Immature natural killer cell (primary cell): ENCODE measurements around the gene LBX1. TPM values are rescaled to one million over a fixed set of nuclear protein-coding genes. Genes with fewer than 3 reads are reported as not detected.

Source experiments
- DNase-seq, 3 donors: peaks; one replicate each; pipeline ENCODE4 v3.0.0; 2022; ENCODE audit warnings: mixed read lengths in 1 of 3
- H3K27ac Mint-ChIP-seq, 6 donors: one replicate each; pipeline ENCODE4 v1.8.0; 2020; ENCODE audit warnings: mixed read lengths in 6 of 6, mild to moderate bottlenecking in 5 of 6, inconsistent platforms in 4 of 6, moderate library complexity in 3 of 6
- H3K27me3 Mint-ChIP-seq, 3 donors: one replicate each; pipeline ENCODE4 v1.8.0; 2020 to 2021; ENCODE audit warnings: low read depth in 3 of 3, mild to moderate bottlenecking in 3 of 3, mixed read lengths in 3 of 3, moderate library complexity in 3 of 3, inconsistent platforms in 1 of 3
- H3K36me3 Mint-ChIP-seq, 3 donors: one replicate each; pipeline ENCODE4 v1.8.0; 2020; ENCODE audit warnings: mixed read lengths in 3 of 3, inconsistent platforms in 2 of 3, mild to moderate bottlenecking in 2 of 3
- H3K4me1 Mint-ChIP-seq, 2 donors: one replicate each; pipeline ENCODE4 v1.8.0; 2020; ENCODE audit warnings: inconsistent platforms in 2 of 2, mild to moderate bottlenecking in 2 of 2, mixed read lengths in 2 of 2, moderate library complexity in 1 of 2
- H3K4me3 Mint-ChIP-seq, 5 donors: one replicate each; pipeline ENCODE4 v1.8.0; 2020; ENCODE audit warnings: mild to moderate bottlenecking in 5 of 5, mixed read lengths in 5 of 5, inconsistent platforms in 3 of 5, moderate library complexity in 3 of 5
- H3K9me3 Mint-ChIP-seq, 6 donors: one replicate each; pipeline ENCODE4 v1.8.0; 2020; ENCODE audit warnings: mild to moderate bottlenecking in 6 of 6, mixed read lengths in 6 of 6, inconsistent platforms in 4 of 6, moderate library complexity in 3 of 6
- polyA plus RNA-seq, 3 donors: library from polyadenylated mRNA; unstranded; fragments of 300-500 nt; fragmentation: Illumina TruSeq; gene quantifications; one replicate each; pipeline ENCODE4 v1.2.3, GENCODE V29; 2021

LBX1 gene
- polyA plus RNA-seq, 3 donors from 2014 or later: not detected

GRCh38 chr10:101226491-101227428 is 2.5 kb downstream of the LBX1 start:
- H3K4me1 Mint-ChIP-seq: peaks cover 28 to 33% of the 10 kb centered on the region in 2 donors
- H3K27ac Mint-ChIP-seq: no peak overlapping the region
- H3K36me3 Mint-ChIP-seq: peaks cover 0 to 3% (median 0%) of the 10 kb centered on the region in 3 donors
- DNase-seq: no peak
- H3K9me3 Mint-ChIP-seq: peaks cover 0 to 2% (median 0%) of the 10 kb centered on the region in 6 donors
- peaks cover 32 to 39% (median 35%) of the 10 kb centered on the region in 3 donors for H3K27me3 Mint-ChIP-seq
- H3K4me3 Mint-ChIP-seq: peak overlapping the region; percentile 75 to 84 (median 81)

GRCh38 chr10:101225846-101226421 is 3.3 kb downstream of the LBX1 start:
- peaks cover 34 to 47% (median 34%) of the 10 kb centered on the region in 3 donors for H3K27me3 Mint-ChIP-seq
- DNase-seq: no peak
- H3K36me3 Mint-ChIP-seq: peaks cover 0 to 3% (median 0%) of the 10 kb centered on the region in 3 donors
- H3K27ac Mint-ChIP-seq: no peak overlapping the region
- H3K4me1 Mint-ChIP-seq: peaks cover 28 to 33% of the 10 kb centered on the region in 2 donors
- peak overlapping the region; percentile 75 to 84 (median 81) for H3K4me3 Mint-ChIP-seq
- peaks cover 0 to 4% (median 0%) of the 10 kb centered on the region in 6 donors for H3K9me3 Mint-ChIP-seq

GRCh38 chr10:101224910-101225823 is 4.1 kb downstream of the LBX1 start:
- no peak for DNase-seq
- Mint-ChIP-seq H3K27me3 (peaks cover 29 to 45% (median 32%) of the 10 kb centered on the region in 3 donors), H3K9me3 (peaks cover 0 to 4% (median 0%) of the 10 kb centered on the region in 6 donors), H3K4me1 (peaks cover 28 to 33% of the 10 kb centered on the region in 2 donors), H3K27ac (no peak overlapping the region), H3K4me3 (peak overlapping the region; percentile 47 to 83 (median 80)), H3K36me3 (peaks cover 0 to 3% (median 0%) of the 10 kb centered on the region in 3 donors)

DNA sequence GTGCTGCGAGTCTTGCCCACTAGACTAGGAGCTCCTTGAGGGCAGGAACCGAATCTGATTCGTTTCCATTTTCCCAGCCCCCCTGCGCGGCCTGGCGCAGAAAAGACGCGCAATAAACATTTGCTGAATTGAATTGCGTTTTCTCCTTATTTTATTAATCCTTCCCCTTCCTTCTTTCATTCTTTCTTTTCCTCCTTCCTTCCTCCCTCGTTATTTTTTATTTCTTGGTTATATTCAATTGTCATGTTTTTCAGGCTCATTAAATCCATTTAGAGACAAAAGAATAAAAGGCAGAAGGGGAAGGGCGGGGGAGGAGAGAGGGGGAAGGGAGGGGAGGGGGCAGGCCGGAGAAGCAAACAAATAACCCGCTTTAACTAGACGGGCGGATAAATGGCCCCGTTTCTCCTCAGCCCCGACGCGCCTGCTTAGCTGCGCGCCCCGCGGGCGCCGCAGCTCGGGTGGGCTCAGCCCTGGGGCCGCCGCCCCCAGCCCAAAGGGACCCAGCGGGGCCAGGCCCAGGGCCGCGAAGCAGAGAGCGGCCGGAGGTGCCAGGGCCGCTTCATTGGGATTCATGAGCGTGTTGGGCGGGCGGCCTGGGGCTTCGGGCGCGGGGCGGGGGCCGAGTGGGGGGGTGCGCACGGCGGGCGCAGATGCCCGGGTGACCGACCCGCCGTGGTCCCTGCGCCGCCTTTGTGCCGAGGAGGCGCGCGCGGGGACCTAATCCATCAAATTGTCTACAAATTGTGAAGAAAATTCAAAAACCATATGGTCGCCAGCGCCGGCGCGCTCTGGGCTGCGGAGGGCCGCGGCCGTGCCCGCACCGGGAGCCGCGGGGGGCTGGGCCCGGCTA is 5.0 kb downstream of the LBX1 start:
- Mint-ChIP-seq H3K4me3 (no peak overlapping the region), H3K4me1 (peaks cover 28 to 33% of the 10 kb centered on the region in 2 donors), H3K27ac (no peak overlapping the region), H3K27me3 (peaks cover 34 to 52% (median 36%) of the 10 kb centered on the region in 3 donors), H3K9me3 (peaks cover 0 to 4% (median 0%) of the 10 kb centered on the region in 6 donors), H3K36me3 (peaks cover 0 to 3% (median 0%) of the 10 kb centered on the region in 3 donors)
- DNase-seq: no peak

DNA sequence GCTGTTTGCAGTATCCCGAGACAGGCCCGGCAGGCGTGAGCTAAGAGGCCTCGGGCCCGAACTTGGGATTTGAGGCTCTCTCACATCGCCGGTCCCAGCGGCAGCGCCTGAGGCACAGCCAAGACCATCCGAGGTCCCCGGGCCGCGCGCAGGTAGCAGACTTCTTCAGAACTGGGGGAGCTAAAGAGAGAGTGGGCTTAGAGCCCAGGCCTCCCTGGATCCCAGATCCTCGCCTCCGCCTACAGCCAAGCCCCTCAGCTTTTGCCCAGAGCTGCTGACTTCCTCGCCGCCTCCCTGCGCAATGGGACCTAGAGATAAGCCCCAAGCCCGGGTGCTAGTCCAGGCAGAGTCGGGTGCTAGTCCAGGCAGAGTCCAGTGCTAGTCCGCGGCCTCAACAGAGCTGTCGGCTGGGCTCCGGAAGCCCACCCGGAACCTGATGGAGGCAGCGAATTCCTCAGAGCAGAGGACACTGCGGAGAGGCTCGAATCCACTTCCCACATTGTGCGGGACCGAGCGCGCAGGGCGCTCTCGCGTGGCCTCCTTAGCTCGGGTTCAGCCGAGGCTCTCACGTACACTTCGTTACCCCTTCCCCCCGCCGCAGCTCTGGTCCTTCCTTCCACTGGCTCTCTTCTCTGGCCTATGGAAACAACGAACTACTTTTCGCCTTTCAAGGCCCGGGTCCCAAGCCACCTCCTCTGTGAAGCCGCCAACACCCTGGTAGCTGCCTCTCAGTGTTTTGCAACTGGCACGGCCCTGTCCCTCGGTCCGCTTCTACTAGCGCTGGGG is 5.8 kb downstream of the LBX1 start:
- Mint-ChIP-seq H3K9me3 (peaks cover 0 to 4% (median 0%) of the 10 kb centered on the region in 6 donors), H3K4me3 (peak overlapping the region in 1 of 5 donors; percentile 13), H3K27ac (no peak overlapping the region), H3K4me1 (peaks cover 28 to 30% of the 10 kb centered on the region in 2 donors), H3K36me3 (peaks cover 0 to 3% (median 0%) of the 10 kb centered on the region in 3 donors), H3K27me3 (peaks cover 39 to 52% (median 40%) of the 10 kb centered on the region in 3 donors)
- no peak for DNase-seq

DNA sequence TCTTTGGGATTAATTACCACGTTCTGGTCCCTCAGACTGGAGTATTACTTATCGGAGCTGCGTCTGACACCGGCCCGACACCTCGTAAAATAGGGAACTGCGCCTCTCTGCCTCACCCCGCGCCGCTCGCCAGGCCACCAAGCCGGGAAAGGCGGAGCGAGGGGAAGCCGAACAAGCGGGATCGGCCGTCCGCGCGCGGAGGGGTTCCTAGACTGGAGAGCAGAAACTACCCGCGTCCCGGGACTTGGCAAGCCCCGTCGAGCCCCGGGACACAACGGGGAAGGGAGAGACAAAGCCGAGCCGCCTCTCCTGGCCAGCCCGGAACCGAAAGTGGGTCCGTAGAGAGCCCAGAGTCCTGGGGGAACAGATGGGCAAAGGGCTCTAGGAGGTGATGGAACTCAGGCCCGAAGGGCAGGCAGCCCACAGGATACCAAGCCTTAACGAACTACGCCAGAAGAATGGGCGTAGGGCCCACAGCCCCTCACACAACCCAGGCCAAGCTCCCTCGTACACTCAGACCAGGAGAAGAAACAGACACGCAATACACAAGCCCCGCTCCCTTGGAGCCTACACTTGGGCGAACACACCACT is 6.5 kb downstream of the LBX1 start:
- H3K4me3 Mint-ChIP-seq: no peak overlapping the region

DNA sequence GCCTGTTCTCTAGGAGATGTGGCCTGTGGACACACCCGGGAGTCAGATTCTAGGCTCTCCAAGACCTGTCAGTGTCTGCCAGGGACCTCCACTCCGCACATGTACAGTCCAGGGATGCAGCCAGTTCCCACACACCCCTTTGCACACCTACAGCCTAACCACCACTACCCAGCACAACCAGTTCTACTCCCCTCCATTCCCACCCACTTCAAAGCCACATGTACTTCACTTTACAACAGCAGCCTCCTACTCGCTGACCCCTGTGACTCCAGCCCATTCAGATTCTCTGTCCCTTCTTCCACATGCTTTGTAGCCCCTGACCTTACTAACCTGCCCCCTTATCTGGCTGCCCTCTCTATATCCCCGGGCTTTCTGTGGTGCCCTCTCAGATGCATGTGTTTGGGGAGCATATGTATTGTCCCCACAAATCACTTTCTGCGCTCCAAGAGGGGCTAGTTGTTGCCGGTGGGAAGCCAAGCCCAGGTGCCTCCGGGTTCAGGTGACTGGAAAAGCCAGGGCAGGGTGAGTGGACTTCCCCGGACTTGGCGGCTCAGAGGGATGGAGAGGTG is 7.2 kb downstream of the LBX1 start:
- H3K27me3 Mint-ChIP-seq: peaks cover 39 to 56% (median 41%) of the 10 kb centered on the region in 3 donors
- H3K4me1 Mint-ChIP-seq: peaks cover 19 to 22% of the 10 kb centered on the region in 2 donors
- DNase-seq: no peak
- peaks cover 0 to 4% (median 0%) of the 10 kb centered on the region in 6 donors for H3K9me3 Mint-ChIP-seq
- H3K36me3 Mint-ChIP-seq: peaks cover 0 to 3% (median 0%) of the 10 kb centered on the region in 3 donors
- H3K27ac Mint-ChIP-seq: no peak overlapping the region
- H3K4me3 Mint-ChIP-seq: peak overlapping the region in 1 of 5 donors; percentile 5

More for the DNA sequence above, 6.5 kb downstream of the LBX1 start:
- peaks cover 24 to 26% of the 10 kb centered on the region in 2 donors for H3K4me1 Mint-ChIP-seq
- H3K27me3 Mint-ChIP-seq: peaks cover 38 to 53% (median 40%) of the 10 kb centered on the region in 3 donors
- DNase-seq: no peak
- peaks cover 0 to 4% (median 0%) of the 10 kb centered on the region in 6 donors for H3K9me3 Mint-ChIP-seq
- peaks cover 0 to 3% (median 0%) of the 10 kb centered on the region in 3 donors for H3K36me3 Mint-ChIP-seq
- no peak overlapping the region for H3K27ac Mint-ChIP-seq

DNA sequence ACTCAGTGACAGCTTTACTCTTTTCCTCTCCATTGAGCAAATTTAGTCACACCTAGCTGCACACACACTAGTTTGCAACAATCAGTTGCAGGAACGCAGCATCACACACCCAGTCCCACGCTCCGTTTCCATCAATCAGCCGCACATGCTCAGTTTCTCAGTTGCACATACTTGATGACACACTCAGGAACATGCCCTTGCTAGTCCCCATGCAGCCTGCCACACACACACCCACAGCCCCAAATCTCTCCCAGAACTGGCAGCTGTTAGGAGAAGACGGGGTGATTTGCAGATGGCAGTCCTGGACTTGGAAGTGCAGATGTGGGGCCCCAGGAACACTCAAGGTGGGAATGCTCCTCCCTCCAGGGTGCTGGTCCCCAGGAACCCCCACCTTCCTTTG is 7.7 kb downstream of the LBX1 start:
- Mint-ChIP-seq H3K4me1 (peaks cover 17 to 24% of the 10 kb centered on the region in 2 donors), H3K4me3 (no peak overlapping the region), H3K9me3 (peaks cover 0 to 4% (median 0%) of the 10 kb centered on the region in 6 donors)

GRCh38 chr10:101219946-101220451 is 9.3 kb downstream of the LBX1 start:
- H3K36me3 Mint-ChIP-seq: peaks cover 0 to 2% (median 0%) of the 10 kb centered on the region in 3 donors

More for the DNA sequence above, 7.7 kb downstream of the LBX1 start:
- DNase-seq: no peak
- Mint-ChIP-seq H3K27ac (no peak overlapping the region), H3K27me3 (peaks cover 41 to 57% (median 42%) of the 10 kb centered on the region in 3 donors), H3K36me3 (peaks cover 0 to 3% (median 0%) of the 10 kb centered on the region in 3 donors)

GRCh38 chr10:101219139-101219945 is 9.9 kb downstream of the LBX1 start:
- Mint-ChIP-seq H3K27ac (no peak overlapping the region), H3K27me3 (peaks cover 39 to 59% (median 43%) of the 10 kb centered on the region in 3 donors), H3K4me1 (peaks cover 15% of the 10 kb centered on the region in 2 donors)

More at GRCh38 chr10:101219946-101220451, 9.3 kb downstream of the LBX1 start:
- Mint-ChIP-seq H3K9me3 (peaks cover 0 to 2% (median 0%) of the 10 kb centered on the region in 6 donors), H3K27ac (no peak overlapping the region), H3K4me1 (peaks cover 12 to 13% of the 10 kb centered on the region in 2 donors), H3K4me3 (no peak overlapping the region), H3K27me3 (peaks cover 38 to 54% (median 41%) of the 10 kb centered on the region in 3 donors)
- DNase-seq: no peak

More at GRCh38 chr10:101219139-101219945, 9.9 kb downstream of the LBX1 start:
- no peak for DNase-seq
- H3K36me3 Mint-ChIP-seq: no peaks in the 10 kb centered on the region
- H3K4me3 Mint-ChIP-seq: no peak overlapping the region
- peaks cover 0 to 2% (median 0%) of the 10 kb centered on the region in 6 donors for H3K9me3 Mint-ChIP-seq
